ENCODE data around the gene LCNL1. TPM values are rescaled to one million over a fixed set of nuclear protein-coding genes. Genes with fewer than 3 reads are reported as not detected.

The LCNL1 gene
- total RNA-seq, 1 experiment from 2014 or later = 0.82 TPM

DNA sequence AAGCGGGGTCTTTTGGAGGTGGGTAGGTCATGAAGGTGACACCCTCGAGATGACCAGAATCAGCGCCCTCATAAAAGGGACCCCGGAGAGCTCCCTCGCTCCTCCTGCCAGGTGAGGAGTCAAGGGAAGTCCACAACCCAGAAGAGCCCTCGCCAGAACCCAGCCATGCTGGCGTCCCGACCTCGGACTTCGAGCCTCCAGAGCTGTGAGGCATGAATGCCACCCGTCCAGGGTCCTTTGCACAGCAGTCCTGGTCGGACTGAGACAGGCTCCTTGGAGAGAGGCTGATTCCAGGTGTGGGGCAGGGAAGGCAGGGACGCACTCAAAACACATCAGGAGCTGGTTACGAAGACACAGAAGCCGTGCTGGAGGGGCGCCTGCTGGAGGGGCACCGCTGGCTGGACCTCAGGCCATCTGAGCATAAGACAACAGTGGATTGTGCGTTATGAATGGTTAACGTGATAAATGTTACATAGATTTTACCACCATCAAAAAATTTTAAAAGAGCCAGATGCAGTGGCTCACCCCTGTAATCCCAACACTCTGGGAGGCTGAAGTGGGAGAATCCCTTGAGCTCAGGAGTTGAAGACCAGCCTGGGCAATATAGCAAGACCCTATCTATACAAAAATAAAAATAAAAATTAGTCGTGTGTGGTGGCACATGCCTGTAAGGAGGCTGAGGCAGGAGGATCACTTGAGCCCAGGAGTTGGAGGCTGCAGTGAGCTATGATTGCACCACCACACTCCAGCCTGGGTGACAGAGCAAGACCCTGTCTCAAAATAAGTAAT is 19.3 kb downstream of the LCNL1 start:
- ChIA-PET POLR2A (no interaction called here), CTCF (interaction anchor here (1.1 to 1.3 kb wide), 2 partner anchors 27 to 33 kb away, joined by 3 to 4 read pairs; no protein-coding TSS in a partner anchor)
- ATAC-seq = no peak
- no peak overlapping the region for H3K4me3 ChIP-seq (ENCODE audit: low read depth in 2 of 2, low read length in 2 of 2)
- intact Hi-C loops (cut with micrococcal nuclease; ENCODE audit: unreplicated experiment) = no loop called here
- H3K27me3 ChIP-seq (ENCODE audit: control insufficient read depth, insufficient read depth, low read length) = no peaks in the 10 kb centered on the region
- H3K36me3 ChIP-seq (ENCODE audit: control insufficient read depth, insufficient read depth, low read length) = no peaks in the 10 kb centered on the region
- H3K4me1 ChIP-seq (ENCODE audit: control insufficient read depth, insufficient read depth, low read length) = no peaks in the 10 kb centered on the region
- H3K9me3 ChIP-seq (ENCODE audit: control insufficient read depth, insufficient read depth, low read depth, low read length) = no peaks in the 10 kb centered on the region
- no peak overlapping the region for H3K27ac ChIP-seq (ENCODE audit: low read length)
- no peak for DNase-seq (ENCODE audit: low read depth, low spot score)
- no peak for TF ChIP-seq SIN3A (IDR thresholded peaks at IDR 0.05; ENCODE audit: borderline replicate concordance, insufficient read depth, low read depth, low read length)
- TF ChIP-seq, protein P1, sequence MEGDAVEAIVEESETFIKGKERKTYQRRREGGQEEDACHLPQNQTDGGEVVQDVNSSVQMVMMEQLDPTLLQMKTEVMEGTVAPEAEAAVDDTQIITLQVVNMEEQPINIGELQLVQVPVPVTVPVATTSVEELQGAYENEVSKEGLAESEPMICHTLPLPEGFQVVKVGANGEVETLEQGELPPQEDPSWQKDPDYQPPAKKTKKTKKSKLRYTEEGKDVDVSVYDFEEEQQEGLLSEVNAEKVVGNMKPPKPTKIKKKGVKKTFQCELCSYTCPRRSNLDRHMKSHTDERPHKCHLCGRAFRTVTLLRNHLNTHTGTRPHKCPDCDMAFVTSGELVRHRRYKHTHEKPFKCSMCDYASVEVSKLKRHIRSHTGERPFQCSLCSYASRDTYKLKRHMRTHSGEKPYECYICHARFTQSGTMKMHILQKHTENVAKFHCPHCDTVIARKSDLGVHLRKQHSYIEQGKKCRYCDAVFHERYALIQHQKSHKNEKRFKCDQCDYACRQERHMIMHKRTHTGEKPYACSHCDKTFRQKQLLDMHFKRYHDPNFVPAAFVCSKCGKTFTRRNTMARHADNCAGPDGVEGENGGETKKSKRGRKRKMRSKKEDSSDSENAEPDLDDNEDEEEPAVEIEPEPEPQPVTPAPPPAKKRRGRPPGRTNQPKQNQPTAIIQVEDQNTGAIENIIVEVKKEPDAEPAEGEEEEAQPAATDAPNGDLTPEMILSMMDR (IDR thresholded peaks at IDR 0.05) = no peak
- no peak for TF ChIP-seq POLR2AphosphoS5 (IDR thresholded peaks at IDR 0.05; ENCODE audit: low read depth, low read length)
- TF ChIP-seq TCF7L2 (IDR thresholded peaks at IDR 0.05; ENCODE audit: low read depth, low read length) = no peak
- TF ChIP-seq, protein P2, sequence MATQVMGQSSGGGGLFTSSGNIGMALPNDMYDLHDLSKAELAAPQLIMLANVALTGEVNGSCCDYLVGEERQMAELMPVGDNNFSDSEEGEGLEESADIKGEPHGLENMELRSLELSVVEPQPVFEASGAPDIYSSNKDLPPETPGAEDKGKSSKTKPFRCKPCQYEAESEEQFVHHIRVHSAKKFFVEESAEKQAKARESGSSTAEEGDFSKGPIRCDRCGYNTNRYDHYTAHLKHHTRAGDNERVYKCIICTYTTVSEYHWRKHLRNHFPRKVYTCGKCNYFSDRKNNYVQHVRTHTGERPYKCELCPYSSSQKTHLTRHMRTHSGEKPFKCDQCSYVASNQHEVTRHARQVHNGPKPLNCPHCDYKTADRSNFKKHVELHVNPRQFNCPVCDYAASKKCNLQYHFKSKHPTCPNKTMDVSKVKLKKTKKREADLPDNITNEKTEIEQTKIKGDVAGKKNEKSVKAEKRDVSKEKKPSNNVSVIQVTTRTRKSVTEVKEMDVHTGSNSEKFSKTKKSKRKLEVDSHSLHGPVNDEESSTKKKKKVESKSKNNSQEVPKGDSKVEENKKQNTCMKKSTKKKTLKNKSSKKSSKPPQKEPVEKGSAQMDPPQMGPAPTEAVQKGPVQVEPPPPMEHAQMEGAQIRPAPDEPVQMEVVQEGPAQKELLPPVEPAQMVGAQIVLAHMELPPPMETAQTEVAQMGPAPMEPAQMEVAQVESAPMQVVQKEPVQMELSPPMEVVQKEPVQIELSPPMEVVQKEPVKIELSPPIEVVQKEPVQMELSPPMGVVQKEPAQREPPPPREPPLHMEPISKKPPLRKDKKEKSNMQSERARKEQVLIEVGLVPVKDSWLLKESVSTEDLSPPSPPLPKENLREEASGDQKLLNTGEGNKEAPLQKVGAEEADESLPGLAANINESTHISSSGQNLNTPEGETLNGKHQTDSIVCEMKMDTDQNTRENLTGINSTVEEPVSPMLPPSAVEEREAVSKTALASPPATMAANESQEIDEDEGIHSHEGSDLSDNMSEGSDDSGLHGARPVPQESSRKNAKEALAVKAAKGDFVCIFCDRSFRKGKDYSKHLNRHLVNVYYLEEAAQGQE (IDR thresholded peaks at IDR 0.05; ENCODE audit: insufficient read depth in 1 of 2, low read depth in 2 of 2, low read length in 1 of 2) = no peak
- no TSS peak for BruUV-seq (replicated peaks)
- in situ Hi-C loops (cut with HindIII; ENCODE audit: low pct_unique_long_range_greater_than_20kb, low sequenced_read_pairs) = no loop called here

DNA sequence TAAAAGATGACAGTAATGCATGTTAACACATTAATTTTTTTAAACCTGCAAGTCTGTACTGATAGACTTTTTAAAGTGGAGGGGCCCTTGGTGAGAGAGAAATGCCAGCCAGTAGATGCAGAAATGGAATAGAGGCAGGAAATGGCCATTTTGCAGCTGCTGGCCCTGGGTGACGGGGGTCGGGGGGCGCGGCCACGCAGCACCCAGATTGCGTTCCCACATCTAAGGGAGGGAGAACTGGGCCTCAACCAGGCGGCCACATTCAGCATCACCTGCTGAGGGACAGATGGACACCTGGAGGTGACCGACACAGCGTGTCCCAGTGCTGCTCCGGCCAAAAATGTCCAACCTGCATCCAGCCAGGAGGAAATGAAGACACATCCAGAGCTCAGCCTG is 19.9 kb downstream of the LCNL1 start:
- in situ Hi-C loops (cut with HindIII; ENCODE audit: low pct_unique_long_range_greater_than_20kb, low sequenced_read_pairs) (no loop called here), intact Hi-C loops (cut with micrococcal nuclease; ENCODE audit: unreplicated experiment) (no loop called here)
- no peak overlapping the region for H3K27ac ChIP-seq (ENCODE audit: low read length)
- ATAC-seq = no peak
- H3K4me1 ChIP-seq (ENCODE audit: control insufficient read depth, insufficient read depth, low read length) = no peaks in the 10 kb centered on the region
- BruUV-seq (replicated peaks) = no TSS peak
- CTCF ChIA-PET = interaction anchor here (1.1 to 1.3 kb wide), 2 partner anchors 27 to 33 kb away, joined by 3 to 4 read pairs; no protein-coding TSS in a partner anchor
- POLR2A ChIA-PET = no interaction called here
- no peaks in the 10 kb centered on the region for H3K27me3 ChIP-seq (ENCODE audit: control insufficient read depth, insufficient read depth, low read length)
- DNase-seq (ENCODE audit: low read depth, low spot score) = no peak
- H3K4me3 ChIP-seq (ENCODE audit: low read depth in 2 of 2, low read length in 2 of 2) = no peak overlapping the region
- no peaks in the 10 kb centered on the region for H3K9me3 ChIP-seq (ENCODE audit: control insufficient read depth, insufficient read depth, low read depth, low read length)
- H3K36me3 ChIP-seq (ENCODE audit: control insufficient read depth, insufficient read depth, low read length) = no peaks in the 10 kb centered on the region
- TF ChIP-seq POLR2AphosphoS5 (IDR thresholded peaks at IDR 0.05; ENCODE audit: low read depth, low read length) (no peak), SIN3A (IDR thresholded peaks at IDR 0.05; ENCODE audit: borderline replicate concordance, insufficient read depth, low read depth, low read length) (no peak), TCF7L2 (IDR thresholded peaks at IDR 0.05; ENCODE audit: low read depth, low read length) (no peak)
- TF ChIP-seq, protein P2 (IDR thresholded peaks at IDR 0.05; ENCODE audit: insufficient read depth in 1 of 2, low read depth in 2 of 2, low read length in 1 of 2) = no peak
- TF ChIP-seq, protein P1 (IDR thresholded peaks at IDR 0.05) = no peak

Measured in Panc1 (cell line).